AG04450 (cell line): Measurements from ENCODE around the gene UBE2F. TPM values are rescaled to one million over a fixed set of nuclear protein-coding genes. Genes with fewer than 3 reads are reported as not detected.

ENCODE experiments used
- CTCF ChIA-PET: fragments of 300-600, 350-600 bp; formaldehyde crosslinking; extraction: SDS; loops from one replicate; lab custom pipeline; 2022; ENCODE audit warnings: antibody characterized with exemption, inconsistent platforms; lab: Charles Lee
- POLR2A ChIA-PET: fragments of 350-600 bp; formaldehyde crosslinking; extraction: SDS; loops from one replicate; lab custom pipeline; 2021; ENCODE audit warnings: antibody characterized with exemption, inconsistent platforms; lab: Yijun Ruan, JAX
- DNase-seq: peaks from one replicate; pipeline ENCODE4 v3.0.0-alpha.2; 2011; ENCODE audit warnings: low read depth, low spot score
- H3K27ac ChIP-seq: one replicate; pipeline ENCODE4 v1.5.1; 2012; ENCODE audit warnings: low read depth, low read length, control low read depth
- H3K27me3 ChIP-seq: one replicate; pipeline ENCODE4 v1.6.0; 2012; ENCODE audit warnings: low read length; ENCODE audit not compliant: control insufficient read depth, insufficient read depth
- H3K4me3 ChIP-seq: 2 replicates; pipeline ENCODE4 v1.5.1; 2011; ENCODE audit warnings: mild to moderate bottlenecking, low read depth, low read length, control low read depth
- H3K9me3 ChIP-seq: 2 replicates; pipeline ENCODE4 v1.5.1; 2012; ENCODE audit warnings: low read length; ENCODE audit not compliant: control insufficient read depth, insufficient read depth
- CTCF ChIP-seq: IDR thresholded peaks from 2 replicates; pipeline ENCODE4 v1.5.1; 2011; ENCODE audit warnings: low read depth, low read length, control low read depth, inconsistent platforms
- polyA plus RNA-seq: library from polyadenylated mRNA; depleted of rRNA; stranded (reverse); fragments of >200 nt; gene quantifications from 2 replicates; pipeline ENCODE4 v1.2.3, GENCODE V29; 2011

UBE2F gene
- polyA plus RNA-seq, 1 experiment, result 119 TPM

DNA sequence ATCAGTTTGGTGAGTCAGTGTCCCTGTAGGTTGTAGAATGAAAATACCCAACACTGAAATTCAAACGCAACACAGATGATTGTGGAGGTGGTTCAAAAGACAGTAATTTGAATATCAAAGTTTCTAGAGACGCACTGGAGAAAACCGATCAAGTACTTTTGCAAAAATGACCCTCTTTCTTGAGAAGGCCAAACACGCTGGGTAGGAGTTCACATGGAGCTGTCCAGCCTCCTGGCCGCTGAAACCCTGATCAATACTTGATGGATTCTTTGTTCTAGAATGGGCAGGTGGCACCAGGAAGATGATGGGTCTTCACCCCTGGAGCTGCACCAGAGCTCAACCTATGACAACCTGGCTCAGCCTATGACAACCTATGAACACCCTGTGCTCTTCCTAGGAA is 39.7 kb upstream of the UBE2F start:
- no peak overlapping the region for H3K4me3 ChIP-seq
- H3K27ac ChIP-seq, result no peak overlapping the region
- no peak for TF ChIP-seq CTCF
- POLR2A ChIA-PET, result no interaction called here
- CTCF ChIA-PET, result interaction anchor here (0.7 kb wide), 1 partner anchor 355 kb away, joined by 3 read pairs; no protein-coding TSS in a partner anchor
- no peak for DNase-seq
- H3K9me3 ChIP-seq, result peaks cover 12% of the 10 kb centered on the region
- no peaks in the 10 kb centered on the region for H3K27me3 ChIP-seq

DNA sequence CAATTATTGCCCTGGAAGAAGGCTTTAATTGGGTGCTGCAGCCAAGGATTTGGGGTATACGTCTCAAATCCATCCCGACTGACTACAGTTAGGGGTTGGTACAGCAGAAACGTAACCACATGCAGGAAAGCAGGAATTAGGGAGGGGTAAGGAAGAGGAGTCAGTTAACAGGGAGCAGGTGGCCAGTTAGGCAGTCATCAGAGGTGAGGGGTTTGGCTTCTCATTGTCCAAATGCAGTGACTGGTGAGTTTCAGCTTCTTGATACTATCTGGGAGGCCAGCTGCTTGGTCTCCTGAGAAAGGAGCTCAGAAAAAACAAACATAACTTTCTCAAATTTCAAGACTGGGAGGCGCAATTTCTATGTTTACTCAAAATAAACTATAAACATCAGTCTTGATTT is 38.8 kb upstream of the UBE2F start:
- no peak for TF ChIP-seq CTCF
- no peak overlapping the region for H3K27ac ChIP-seq
- ChIA-PET CTCF (no interaction called here), POLR2A (no interaction called here)
- H3K9me3 ChIP-seq, result peaks cover 12% of the 10 kb centered on the region
- no peak overlapping the region for H3K4me3 ChIP-seq
- no peak for DNase-seq
- H3K27me3 ChIP-seq, result no peaks in the 10 kb centered on the region

GRCh38 chr2:237929979-237930378 is 36.8 kb upstream of the UBE2F start:
- H3K4me3 ChIP-seq, result no peak overlapping the region
- peaks cover 12% of the 10 kb centered on the region for H3K9me3 ChIP-seq
- DNase-seq, result no peak
- ChIA-PET CTCF (no interaction called here), POLR2A (interaction anchor here (0.5 kb wide), 1 partner anchor 67 kb away, joined by 4 read pairs; no protein-coding TSS in a partner anchor)
- TF ChIP-seq CTCF, result no peak
- no peaks in the 10 kb centered on the region for H3K27me3 ChIP-seq
- H3K27ac ChIP-seq, result no peak overlapping the region

DNA sequence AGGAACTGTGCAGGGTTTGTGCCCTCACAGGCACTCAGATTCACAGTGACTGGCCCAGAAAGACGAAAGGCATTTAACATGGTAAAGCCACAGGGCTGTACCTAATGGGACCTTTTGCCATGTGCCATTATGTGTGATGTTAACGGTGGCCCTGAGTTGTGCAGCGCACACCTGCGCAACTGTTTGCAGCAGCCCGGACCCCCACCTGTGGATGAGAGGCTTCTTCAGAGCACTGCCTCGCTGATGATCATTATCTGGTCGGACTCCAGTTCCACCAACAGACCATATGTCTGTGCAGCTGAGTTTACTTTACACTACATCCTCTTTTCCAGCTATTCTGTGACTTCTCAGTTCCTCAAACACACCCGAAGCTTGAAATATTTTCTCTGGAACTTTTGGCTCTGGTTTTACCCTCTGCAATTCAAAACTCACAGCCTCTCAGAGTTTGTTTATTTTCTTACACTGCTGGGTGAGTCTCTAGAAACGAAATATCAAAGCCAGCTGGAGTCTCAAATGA is 35.6 kb upstream of the UBE2F start:
- ChIA-PET CTCF (interaction anchor here (0.5 to 1.1 kb wide), 3 partner anchors 8 to 223 kb away, joined by 3 read pairs; no protein-coding TSS in a partner anchor), POLR2A (interaction anchor here (0.6 to 1.1 kb wide), 3 partner anchors 8 to 347 kb away, joined by 3 to 5 read pairs (median 3); no protein-coding TSS in a partner anchor)
- Histone ChIP-seq H3K27me3 (no peaks in the 10 kb centered on the region), H3K27ac (peak overlapping the region; percentile 75), H3K4me3 (no peak overlapping the region), H3K9me3 (peaks cover 12% of the 10 kb centered on the region)
- TF ChIP-seq CTCF, result no peak
- peak; percentile 80 for DNase-seq

- Histone ChIP-seq H3K9me3 (peaks cover 12% of the 10 kb centered on the region), H3K4me3 (no peak overlapping the region), H3K27ac (peak overlapping the region; percentile 11), H3K27me3 (no peaks in the 10 kb centered on the region)
- no peak for TF ChIP-seq CTCF
- peak; percentile 78 for DNase-seq
- ChIA-PET CTCF (interaction anchor here (0.5 to 0.8 kb wide), 2 partner anchors 83 to 330 kb away, joined by 3 to 5 read pairs; no protein-coding TSS in a partner anchor), POLR2A (interaction anchor here (0.9 kb wide), 1 partner anchor 28 kb away, joined by 3 read pairs; no protein-coding TSS in a partner anchor)
Measured at GRCh38 chr2:237932731-237933131, 34.1 kb upstream of the UBE2F start.
